Mucosa of descending colon (tissue), 3 donors: ENCODE data around the gene PLA2G4E. TPM values are rescaled to one million over a fixed set of nuclear protein-coding genes. Genes with fewer than 3 reads are reported as not detected.

Experiments
- ATAC-seq: fragments of 200-7000 bp; cut with Tn5 transposase; one replicate; pipeline ENCODE4 v1.9.1; 2020; ENCODE audit warnings: mild to moderate bottlenecking, moderate library complexity
- DNase-seq, 3 donors: peaks; one replicate each; pipeline ENCODE4 v3.0.0-alpha.2; 2020
- H3K36me3 ChIP-seq: fragments of 200-600 bp; one replicate; pipeline ENCODE4 v1.8.0; 2021; ENCODE audit warnings: low read depth, mild to moderate bottlenecking
- H3K4me1 ChIP-seq: fragments of 200-600 bp; one replicate; pipeline ENCODE4 v1.8.0; 2021; ENCODE audit warnings: low read depth, mild to moderate bottlenecking
- H3K4me3 ChIP-seq: fragments of 200-600 bp; one replicate; pipeline ENCODE4 v1.8.0; 2021; ENCODE audit warnings: mild to moderate bottlenecking
- H3K9me3 ChIP-seq: fragments of 200-600 bp; one replicate; pipeline ENCODE4 v1.8.0; 2021; ENCODE audit warnings: mild to moderate bottlenecking
- intact Hi-C, 2 donors: fragments of 100-400 bp; cut with DNase I in 1 of 2; cut with micrococcal nuclease in 1 of 2; formaldehyde crosslinking; loops; one replicate each; pipeline versions ENCODE4 v1.11.0 to v1.11.1; 2022; cut with DNase I, micrococcal nuclease
- total RNA-seq, 3 donors: library from RNA; stranded (reverse); fragmentation: NEBNext Ultra II Directional in 2 of 3; extraction: Animal tissue kit (Norgen Biotek cat#: 25700) in 2 of 3; gene quantifications; one replicate each; pipeline versions ENCODE4 v1.2.1 to v1.2.4, GENCODE V29; 2021 to 2023
- TF ChIP-seq, protein P1 (sequence below): fragments of 200-600 bp; IDR thresholded peaks from one replicate; pipeline ENCODE4 v1.8.0; 2022; ENCODE audit warnings: antibody characterized with exemption, mild to moderate bottlenecking
- donor health status: DM: no; HTN: no; CAD: no; lungs with moderate emphysema.
- donor health status: DM: no; HTN: no; CAD: no.
- donor health status: DM: no; HTN: yes; CAD: no.

Gene PLA2G4E
- total RNA-seq, 3 donors from 2014 or later = 0.06 to 0.27 (median 0.09) TPM

DNA sequence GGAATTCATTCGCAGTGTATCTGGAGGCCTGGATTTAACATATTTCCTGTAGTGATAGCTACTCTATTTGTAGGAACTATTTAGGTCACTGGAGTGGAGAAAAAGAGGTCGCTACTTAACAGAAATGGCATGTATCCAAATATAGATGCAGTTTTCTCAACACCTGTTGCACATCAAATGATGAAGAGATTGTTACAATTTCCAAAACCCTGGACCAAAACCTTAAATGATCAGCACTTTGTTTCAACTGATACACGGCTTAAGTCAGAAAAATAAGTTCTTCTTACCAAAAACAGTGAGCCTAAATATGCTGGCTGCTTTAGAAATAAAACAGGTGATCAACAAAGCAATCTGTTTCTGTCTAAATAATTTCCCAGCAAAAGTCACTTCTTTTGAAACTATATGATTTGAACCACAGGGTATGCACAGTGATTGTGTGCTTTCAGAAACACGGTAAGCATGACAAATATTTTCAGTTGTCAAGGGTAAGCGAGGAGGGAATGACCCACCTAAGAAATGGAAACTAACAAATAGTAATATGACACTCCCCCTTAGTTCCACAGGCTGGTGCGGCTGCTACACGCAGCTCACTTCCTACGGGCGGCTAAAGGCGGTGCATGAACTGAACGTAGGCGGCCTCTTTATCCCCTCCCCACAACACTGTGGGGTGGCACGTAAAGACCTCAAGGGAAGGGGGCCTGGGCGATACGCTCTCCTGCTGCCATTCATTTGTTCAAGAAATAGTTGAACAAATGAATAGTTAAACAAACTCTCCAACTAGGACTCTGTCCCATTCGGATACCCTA is 49.5 kb downstream of the PLA2G4E start:
- intact Hi-C loops = loop anchor here in 1 of 2 donors (5.0 kb wide), 1 partner anchor 44 kb away; no protein-coding TSS in a partner anchor
- peak; percentile 63 to 80 (median 67) for DNase-seq
- Histone ChIP-seq H3K4me3 (peak overlapping the region; percentile 90), H3K9me3 (no peaks in the 10 kb centered on the region), H3K4me1 (peaks cover 18% of the 10 kb centered on the region), H3K36me3 (no peaks in the 10 kb centered on the region)
- ATAC-seq = peak; percentile 45
- TF ChIP-seq, protein P1, sequence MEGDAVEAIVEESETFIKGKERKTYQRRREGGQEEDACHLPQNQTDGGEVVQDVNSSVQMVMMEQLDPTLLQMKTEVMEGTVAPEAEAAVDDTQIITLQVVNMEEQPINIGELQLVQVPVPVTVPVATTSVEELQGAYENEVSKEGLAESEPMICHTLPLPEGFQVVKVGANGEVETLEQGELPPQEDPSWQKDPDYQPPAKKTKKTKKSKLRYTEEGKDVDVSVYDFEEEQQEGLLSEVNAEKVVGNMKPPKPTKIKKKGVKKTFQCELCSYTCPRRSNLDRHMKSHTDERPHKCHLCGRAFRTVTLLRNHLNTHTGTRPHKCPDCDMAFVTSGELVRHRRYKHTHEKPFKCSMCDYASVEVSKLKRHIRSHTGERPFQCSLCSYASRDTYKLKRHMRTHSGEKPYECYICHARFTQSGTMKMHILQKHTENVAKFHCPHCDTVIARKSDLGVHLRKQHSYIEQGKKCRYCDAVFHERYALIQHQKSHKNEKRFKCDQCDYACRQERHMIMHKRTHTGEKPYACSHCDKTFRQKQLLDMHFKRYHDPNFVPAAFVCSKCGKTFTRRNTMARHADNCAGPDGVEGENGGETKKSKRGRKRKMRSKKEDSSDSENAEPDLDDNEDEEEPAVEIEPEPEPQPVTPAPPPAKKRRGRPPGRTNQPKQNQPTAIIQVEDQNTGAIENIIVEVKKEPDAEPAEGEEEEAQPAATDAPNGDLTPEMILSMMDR = no peak

DNA sequence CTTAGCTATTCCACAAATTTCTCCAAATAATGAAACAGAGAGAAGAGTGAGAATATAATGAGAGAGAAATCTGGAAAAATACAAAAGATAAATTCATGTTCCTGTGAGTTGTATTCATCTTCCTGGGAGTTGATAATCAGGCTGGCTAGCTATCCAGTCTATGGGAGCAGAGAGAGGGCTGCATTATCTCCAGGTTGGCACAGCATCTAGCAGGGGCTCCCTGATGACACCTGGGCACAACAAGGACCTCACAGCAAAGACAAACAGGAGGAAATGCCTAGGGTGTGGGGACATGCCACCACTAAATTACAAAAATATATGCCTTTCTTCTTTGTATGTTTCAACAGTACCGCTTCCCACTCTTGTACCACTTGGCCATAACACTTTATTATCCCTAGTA is 50.4 kb downstream of the PLA2G4E start:
- DNase-seq = no peak
- TF ChIP-seq, protein P1 = no peak
- ATAC-seq = no peak
- Histone ChIP-seq H3K36me3 (no peaks in the 10 kb centered on the region), H3K4me3 (no peak overlapping the region), H3K4me1 (peaks cover 18% of the 10 kb centered on the region), H3K9me3 (no peaks in the 10 kb centered on the region)
- intact Hi-C loops = loop anchor here in 1 of 2 donors (5.0 kb wide), 1 partner anchor 43 kb away; no protein-coding TSS in a partner anchor

DNA sequence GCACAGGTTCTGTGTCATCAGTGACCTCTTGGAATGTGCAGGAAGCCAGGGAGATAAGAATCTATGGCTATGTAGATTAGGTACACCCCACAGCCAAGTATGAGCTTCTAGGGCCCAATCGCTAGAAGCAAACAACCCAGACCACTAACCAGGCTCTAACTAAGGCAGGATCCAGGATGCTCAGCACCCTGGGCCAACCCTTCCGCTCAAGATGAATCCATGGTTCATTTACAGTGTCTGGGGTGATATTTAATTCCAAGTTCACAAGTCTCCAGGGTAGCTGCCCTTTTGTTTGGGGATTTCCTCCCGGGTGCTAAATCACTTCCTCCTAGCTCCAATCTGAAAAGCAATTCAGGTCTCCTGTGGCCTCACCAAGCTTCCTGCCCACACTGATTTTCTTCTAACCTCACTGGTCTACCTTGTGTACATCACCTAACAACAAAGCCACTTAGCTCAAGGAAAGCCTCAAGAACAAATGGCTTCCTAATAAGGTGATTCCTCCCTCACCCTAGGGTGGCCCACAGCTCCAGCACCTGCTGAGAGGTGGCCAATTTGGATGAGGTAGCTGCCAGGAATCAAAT is 50.9 kb downstream of the PLA2G4E start:
- Histone ChIP-seq H3K9me3 (no peaks in the 10 kb centered on the region), H3K4me1 (peaks cover 18% of the 10 kb centered on the region), H3K4me3 (no peak overlapping the region), H3K36me3 (no peaks in the 10 kb centered on the region)
- DNase-seq = peak in 1 of 3 donors; percentile 31
- intact Hi-C loops = loop anchor here in 1 of 2 donors (5.0 kb wide), 1 partner anchor 43 kb away; no protein-coding TSS in a partner anchor
- TF ChIP-seq, protein P1 = no peak
- ATAC-seq = peak; percentile 12

DNA sequence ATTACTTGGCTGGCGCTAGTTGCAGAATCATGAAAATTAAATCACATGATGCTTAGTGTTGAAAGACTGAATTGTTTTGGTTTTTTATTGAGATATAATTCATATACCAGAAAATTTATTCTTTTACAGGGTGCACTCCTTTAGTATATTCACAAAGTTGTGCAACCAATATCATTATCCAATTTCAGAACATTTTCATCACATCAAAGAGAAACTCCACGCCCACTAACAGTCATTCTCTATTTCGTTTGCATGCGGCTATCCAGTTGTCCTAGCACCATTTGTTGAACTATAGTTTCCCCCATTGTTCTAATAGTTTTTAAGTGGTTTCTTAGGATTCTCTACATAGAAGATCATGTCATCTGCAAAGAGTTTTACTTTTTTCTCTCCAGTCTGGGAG is 52.1 kb downstream of the PLA2G4E start:
- peaks cover 25% of the 10 kb centered on the region for H3K4me1 ChIP-seq
- TF ChIP-seq, protein P1 = no peak
- intact Hi-C loops = no loop called here
- ATAC-seq = no peak
- no peak overlapping the region for H3K4me3 ChIP-seq
- H3K9me3 ChIP-seq = no peaks in the 10 kb centered on the region
- H3K36me3 ChIP-seq = no peaks in the 10 kb centered on the region
- no peak for DNase-seq

DNA sequence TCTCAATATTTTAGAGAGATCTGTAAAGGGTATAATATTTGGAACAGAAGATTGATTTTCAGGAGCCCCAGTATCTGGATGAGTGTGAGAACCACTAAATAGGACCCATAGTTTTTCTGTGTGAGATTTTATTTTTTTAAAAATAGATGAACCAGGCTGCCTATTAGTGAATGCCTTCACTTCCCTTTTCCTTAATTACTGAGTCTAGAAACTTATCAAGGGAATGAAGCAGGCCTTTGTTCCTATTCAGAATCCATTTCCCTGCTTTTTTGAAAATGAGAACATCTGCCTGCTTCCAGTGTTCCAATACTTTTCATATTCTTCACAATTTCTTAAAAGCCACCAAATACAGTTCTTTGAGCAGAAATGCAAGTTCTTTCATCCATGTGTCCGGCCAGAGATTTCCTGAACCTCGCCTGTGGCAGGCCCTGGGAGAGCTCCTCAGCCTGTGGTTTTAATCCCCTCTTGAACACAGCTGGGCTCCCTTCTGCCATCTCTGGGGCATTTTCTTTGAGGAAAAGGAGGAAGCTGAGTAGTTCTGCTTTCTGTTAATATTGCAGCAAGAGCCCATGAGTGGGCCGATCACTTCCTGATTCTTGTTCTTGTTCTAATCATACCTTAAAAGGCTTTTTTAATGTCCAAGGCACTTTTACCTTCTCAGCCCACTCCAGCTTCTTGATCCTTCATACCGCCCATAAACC is 53.2 kb downstream of the PLA2G4E start:
- Histone ChIP-seq H3K36me3 (no peaks in the 10 kb centered on the region), H3K4me1 (peaks cover 25% of the 10 kb centered on the region), H3K9me3 (no peaks in the 10 kb centered on the region), H3K4me3 (no peak overlapping the region)
- intact Hi-C loops = no loop called here
- peak in 2 of 3 donors; percentile 29 to 39 for DNase-seq
- TF ChIP-seq, protein P1 = no peak
- no peak for ATAC-seq
